ENCODE data around the gene DMBT1. TPM values are rescaled to one million over a fixed set of nuclear protein-coding genes. Genes with fewer than 3 reads are reported as not detected.
"Not testable (repeated sequence)": the region's sequence is repeated elsewhere in the genome, so short reads cannot be mapped to it uniquely, and the experiment has no call there.

The DMBT1 gene
- total RNA-seq, 2 experiments from 2014 or later: not detected

GRCh38 chr10:122575776-122576175 is 15.2 kb downstream of the DMBT1 start:
- POLR2A ChIA-PET: no interaction called here
- H3K9me3 Mint-ChIP-seq: peaks cover 3% of the 10 kb centered on the region
- DNase-seq (no peak), ATAC-seq (ENCODE audit: low read depth) (no peak)
- no peak overlapping the region for H3K27ac Mint-ChIP-seq
- H3K4me1 Mint-ChIP-seq: no peaks in the 10 kb centered on the region
- peaks cover 3% of the 10 kb centered on the region for H3K27me3 Mint-ChIP-seq
- no peak overlapping the region for H3K4me3 Mint-ChIP-seq
- H3K36me3 Mint-ChIP-seq: no peaks in the 10 kb centered on the region

- peaks cover 3% of the 10 kb centered on the region for H3K27me3 Mint-ChIP-seq
- no peak overlapping the region for H3K4me3 Mint-ChIP-seq
- POLR2A ChIA-PET: no interaction called here
- no peak for ATAC-seq (ENCODE audit: low read depth)
- no peaks in the 10 kb centered on the region for H3K4me1 Mint-ChIP-seq
- no peak for DNase-seq
- peaks cover 3% of the 10 kb centered on the region for H3K9me3 Mint-ChIP-seq
- H3K36me3 Mint-ChIP-seq: no peaks in the 10 kb centered on the region
- no peak overlapping the region for H3K27ac Mint-ChIP-seq
These were observed 15.7 kb downstream of the DMBT1 start for GRCh38 chr10:122576291-122576690.

- Mint-ChIP-seq H3K36me3 (no peaks in the 10 kb centered on the region), H3K4me3 (no peak overlapping the region), H3K27me3 (no peaks in the 10 kb centered on the region), H3K4me1 (no peaks in the 10 kb centered on the region), H3K27ac (no peak overlapping the region), H3K9me3 (peaks cover 3% of the 10 kb centered on the region)
- POLR2A ChIA-PET: no interaction called here
- DNase-seq: no peak
- ATAC-seq (ENCODE audit: low read depth): no peak
These were observed 16.8 kb downstream of the DMBT1 start for GRCh38 chr10:122577311-122577885.

GRCh38 chr10:122586070-122586469 is 25.5 kb downstream of the DMBT1 start:
- H3K36me3 Mint-ChIP-seq; H3K27me3 Mint-ChIP-seq; H3K27ac Mint-ChIP-seq; ATAC-seq (ENCODE audit: low read depth); H3K4me1 Mint-ChIP-seq; POLR2A ChIA-PET; H3K9me3 Mint-ChIP-seq; H3K4me3 Mint-ChIP-seq; DNase-seq: not testable (repeated sequence)

- Mint-ChIP-seq H3K9me3 (no peaks in the 10 kb centered on the region), H3K4me1 (no peaks in the 10 kb centered on the region), H3K36me3 (no peaks in the 10 kb centered on the region), H3K27ac (no peak overlapping the region), H3K4me3 (no peak overlapping the region), H3K27me3 (peaks cover 2% of the 10 kb centered on the region)
- ATAC-seq (ENCODE audit: low read depth) (no peak), DNase-seq (no peak)
- POLR2A ChIA-PET: no interaction called here
These were observed 26.7 kb downstream of the DMBT1 start for GRCh38 chr10:122587098-122587760.

- ATAC-seq (ENCODE audit: low read depth): no peak
- POLR2A ChIA-PET: no interaction called here
- H3K27ac Mint-ChIP-seq: no peak overlapping the region
- no peaks in the 10 kb centered on the region for H3K4me1 Mint-ChIP-seq
- no peak for DNase-seq
- peaks cover 2% of the 10 kb centered on the region for H3K27me3 Mint-ChIP-seq
- H3K9me3 Mint-ChIP-seq: no peaks in the 10 kb centered on the region
- no peaks in the 10 kb centered on the region for H3K36me3 Mint-ChIP-seq
- no peak overlapping the region for H3K4me3 Mint-ChIP-seq
These were observed 27.8 kb downstream of the DMBT1 start for GRCh38 chr10:122588381-122588780.

GRCh38 chr10:122590153-122590552 is 29.6 kb downstream of the DMBT1 start:
- no peak overlapping the region for H3K4me3 Mint-ChIP-seq
- ATAC-seq (ENCODE audit: low read depth) (no peak), DNase-seq (no peak)
- no peaks in the 10 kb centered on the region for H3K36me3 Mint-ChIP-seq
- no peaks in the 10 kb centered on the region for H3K4me1 Mint-ChIP-seq
- POLR2A ChIA-PET: no interaction called here
- peaks cover 2% of the 10 kb centered on the region for H3K27me3 Mint-ChIP-seq
- no peaks in the 10 kb centered on the region for H3K9me3 Mint-ChIP-seq
- no peak overlapping the region for H3K27ac Mint-ChIP-seq

GRCh38 chr10:122591736-122592135 is 31.2 kb downstream of the DMBT1 start:
- H3K27me3 Mint-ChIP-seq: peaks cover 2% of the 10 kb centered on the region
- H3K9me3 Mint-ChIP-seq: no peaks in the 10 kb centered on the region
- H3K27ac Mint-ChIP-seq: no peak overlapping the region
- H3K4me1 Mint-ChIP-seq: no peaks in the 10 kb centered on the region
- H3K36me3 Mint-ChIP-seq: no peaks in the 10 kb centered on the region
- DNase-seq (no peak), ATAC-seq (ENCODE audit: low read depth) (no peak)
- POLR2A ChIA-PET: no interaction called here
- no peak overlapping the region for H3K4me3 Mint-ChIP-seq

- ATAC-seq (ENCODE audit: low read depth) (no peak), DNase-seq (no peak)
- Mint-ChIP-seq H3K36me3 (no peaks in the 10 kb centered on the region), H3K27me3 (peaks cover 2% of the 10 kb centered on the region), H3K9me3 (no peaks in the 10 kb centered on the region), H3K27ac (no peak overlapping the region), H3K4me1 (no peaks in the 10 kb centered on the region), H3K4me3 (no peak overlapping the region)
- POLR2A ChIA-PET: no interaction called here
These were observed 31.6 kb downstream of the DMBT1 start for GRCh38 chr10:122592161-122592560.

- H3K4me1 Mint-ChIP-seq: no peaks in the 10 kb centered on the region
- no peaks in the 10 kb centered on the region for H3K9me3 Mint-ChIP-seq
- H3K36me3 Mint-ChIP-seq: no peaks in the 10 kb centered on the region
- H3K27me3 Mint-ChIP-seq: peaks cover 2% of the 10 kb centered on the region
- no peak overlapping the region for H3K4me3 Mint-ChIP-seq
- DNase-seq (no peak), ATAC-seq (ENCODE audit: low read depth) (no peak)
- POLR2A ChIA-PET: no interaction called here
- H3K27ac Mint-ChIP-seq: no peak overlapping the region
These were observed 57.1 kb downstream of the DMBT1 start for GRCh38 chr10:122617476-122618270.

GRCh38 chr10:122618461-122619165 is 58.1 kb downstream of the DMBT1 start:
- DNase-seq (no peak), ATAC-seq (ENCODE audit: low read depth) (no peak)
- Mint-ChIP-seq H3K36me3 (no peaks in the 10 kb centered on the region), H3K4me3 (no peak overlapping the region), H3K27ac (no peak overlapping the region), H3K27me3 (peaks cover 2% of the 10 kb centered on the region), H3K4me1 (no peaks in the 10 kb centered on the region), H3K9me3 (no peaks in the 10 kb centered on the region)
- POLR2A ChIA-PET: no interaction called here

GRCh38 chr10:122620961-122621360 is 60.4 kb downstream of the DMBT1 start:
- H3K9me3 Mint-ChIP-seq; POLR2A ChIA-PET; ATAC-seq (ENCODE audit: low read depth); H3K4me1 Mint-ChIP-seq; H3K36me3 Mint-ChIP-seq; H3K27ac Mint-ChIP-seq; DNase-seq; H3K4me3 Mint-ChIP-seq; H3K27me3 Mint-ChIP-seq: not testable (repeated sequence)

- peaks cover 8% of the 10 kb centered on the region for H3K27me3 Mint-ChIP-seq
- no peak for DNase-seq
- no peak overlapping the region for H3K4me3 Mint-ChIP-seq
- H3K36me3 Mint-ChIP-seq: no peaks in the 10 kb centered on the region
- POLR2A ChIA-PET: no interaction called here
- ATAC-seq (ENCODE audit: low read depth): no peak
- H3K27ac Mint-ChIP-seq: no peak overlapping the region
- no peaks in the 10 kb centered on the region for H3K9me3 Mint-ChIP-seq
- no peaks in the 10 kb centered on the region for H3K4me1 Mint-ChIP-seq
These were observed 64.0 kb downstream of the DMBT1 start for GRCh38 chr10:122624546-122624945.
